ENCODE results near the gene ARHGAP1.
A peak's percentile ranks its signal among the peaks of the same experiment; 100 is the strongest.

Gene ARHGAP1

DNA sequence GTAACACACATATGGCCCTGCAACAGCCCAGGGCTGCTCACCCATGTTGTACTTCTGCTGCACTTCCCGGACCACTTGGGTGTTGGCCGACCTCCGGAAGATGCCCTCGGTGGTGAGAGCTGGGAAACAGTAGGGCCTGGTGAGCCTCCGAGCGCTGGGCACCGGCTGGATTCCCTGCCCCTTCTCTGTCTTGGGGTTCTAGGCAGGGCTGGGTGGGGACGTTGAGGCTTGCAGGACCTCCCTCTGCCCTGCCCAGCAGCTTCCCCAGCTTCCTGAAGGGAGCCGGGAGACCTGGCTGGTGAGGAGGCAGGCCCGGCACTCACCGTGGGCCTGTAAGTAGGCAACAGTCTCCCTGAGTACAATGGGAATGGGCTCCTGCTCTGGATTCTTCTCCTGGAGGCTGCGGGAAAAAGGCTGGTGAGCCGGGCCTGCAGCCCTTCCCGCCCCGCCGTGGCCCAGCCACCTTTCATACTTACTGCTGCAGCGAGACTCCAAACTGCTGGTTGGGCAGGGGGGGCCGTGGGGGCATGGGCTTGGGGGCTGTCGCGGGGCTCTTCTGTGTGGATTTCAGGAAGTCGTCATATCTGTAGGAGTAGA lies 20.2 kb downstream of the ARHGAP1 start:
- no peaks in the 10 kb centered on the region for H4K20me1 ChIP-seq
- H3K9ac ChIP-seq: 0 out of 22 replicates have a peak overlapping the region, but pooled peaks of 2 of the 11 experiments have one; percentile 14 to 18
- H3K4me1 ChIP-seq: peaks cover 41 to 61% (median 53%) of the 10 kb centered on the region in 10 experiments
- peak overlapping the region in 6 of 11 experiments; percentile 31 to 100 (median 98); a peak in 8 of 22 replicates for H3K27ac ChIP-seq
- H3K36me3 ChIP-seq: peaks cover 55 to 88% (median 68%) of the 10 kb centered on the region in 11 experiments
- no peak for TF ChIP-seq Cebpa-rat (IDR thresholded peaks at IDR 0.05)
- H3K27me3 ChIP-seq: no peaks in the 10 kb centered on the region
- no peak overlapping the region for H3K4me3 ChIP-seq
- H3K9me3 ChIP-seq (replicated peaks in 1 of 11): no peaks in the 10 kb centered on the region
- no peak overlapping the region for H3K4me2 ChIP-seq

DNA sequence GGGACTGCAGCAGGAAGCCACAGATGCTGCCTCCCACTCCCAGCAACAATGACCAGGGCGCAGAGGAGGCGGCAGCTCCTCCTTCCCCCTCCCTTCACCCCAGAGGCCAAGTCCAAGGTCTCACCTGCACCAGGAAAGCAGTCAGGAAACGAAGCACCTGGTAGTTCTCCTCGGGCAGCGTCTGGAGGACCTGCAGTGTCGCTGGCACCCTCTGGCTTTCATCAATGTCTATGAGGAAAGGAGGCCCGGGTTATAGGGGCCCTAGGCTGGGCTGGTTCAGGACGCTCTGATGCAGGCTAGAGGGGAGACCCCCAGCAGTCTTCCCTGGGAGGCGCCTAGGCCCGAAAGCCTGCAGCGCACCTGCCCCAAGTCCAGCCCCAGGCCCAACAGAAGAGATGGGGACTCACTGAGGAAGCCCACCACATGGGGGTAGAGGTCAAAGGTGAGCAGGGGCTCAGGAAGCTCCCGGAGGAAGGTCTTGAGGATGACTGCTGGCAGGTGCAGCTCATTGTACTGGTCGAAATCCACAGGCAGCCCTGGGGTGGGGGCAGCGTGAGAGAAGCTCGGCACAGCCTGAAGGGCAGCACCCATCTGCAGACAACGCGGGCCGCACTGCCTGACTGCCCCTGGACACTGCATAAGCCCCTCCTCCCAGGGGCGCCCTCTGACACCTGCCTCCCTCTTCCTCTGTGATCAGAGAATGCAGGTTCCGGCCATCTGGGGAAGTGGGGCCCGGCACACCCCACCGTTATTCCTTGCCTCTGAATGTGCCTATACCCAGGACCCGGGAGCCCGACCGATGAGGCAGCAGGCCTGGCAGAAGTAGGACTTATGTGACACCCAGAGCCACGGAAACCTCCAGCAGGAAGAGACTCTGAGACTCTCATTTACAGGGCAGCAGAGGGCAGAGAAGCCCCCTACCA lies 20.9 kb downstream of the ARHGAP1 start:
- peaks cover 50 to 83% (median 62%) of the 10 kb centered on the region in 11 experiments for H3K36me3 ChIP-seq
- H3K27ac ChIP-seq: peak overlapping the region in 8 of 11 experiments; percentile 97 to 100 (median 100); a peak in 16 of 22 replicates
- H3K4me2 ChIP-seq: peak overlapping the region in 3 of 11 experiments; percentile 95 to 98 (median 97); a peak in 3 of 22 replicates
- H3K9ac ChIP-seq: peak overlapping the region in 4 of 11 experiments; percentile 14 to 95 (median 94); a peak in 4 of 22 replicates
- no peaks in the 10 kb centered on the region for H3K9me3 ChIP-seq (replicated peaks in 1 of 11)
- peaks cover 45 to 61% (median 53%) of the 10 kb centered on the region in 10 experiments for H3K4me1 ChIP-seq
- TF ChIP-seq Cebpa-rat (IDR thresholded peaks at IDR 0.05): no peak
- H3K4me3 ChIP-seq: no peak overlapping the region
- no peaks in the 10 kb centered on the region for H4K20me1 ChIP-seq
- no peaks in the 10 kb centered on the region for H3K27me3 ChIP-seq

DNA sequence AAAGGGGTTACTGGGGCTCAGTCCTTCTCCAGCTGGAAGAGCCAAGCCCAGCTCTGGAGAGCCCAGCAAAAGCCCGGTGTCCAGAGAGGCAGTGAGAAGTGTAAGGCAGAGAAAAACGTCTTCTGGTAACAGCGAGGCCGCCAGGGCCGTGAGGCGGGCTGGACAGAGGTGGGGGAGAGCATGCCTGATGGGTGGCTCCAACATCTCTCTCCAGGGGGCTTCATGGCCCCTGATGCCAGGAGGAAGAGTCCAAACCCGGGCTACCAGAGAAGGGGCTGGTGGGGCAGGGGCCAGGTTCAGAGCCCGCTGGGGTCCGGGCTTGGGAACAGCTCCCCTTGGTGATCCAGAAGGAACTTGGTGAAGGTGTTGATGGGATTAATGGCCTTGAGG lies 21.7 kb downstream of the ARHGAP1 start:
- peak overlapping the region in 9 of 11 experiments; percentile 27 to 95 (median 90); a peak in 15 of 22 replicates for H3K9ac ChIP-seq
- no peaks in the 10 kb centered on the region; a peak in 1 of 22 replicates for H3K27me3 ChIP-seq
- H3K4me1 ChIP-seq: peaks cover 48 to 61% (median 57%) of the 10 kb centered on the region in 10 experiments
- H3K27ac ChIP-seq: peak overlapping the region in 10 of 11 experiments; percentile 96 to 100 (median 99); a peak in 17 of 22 replicates
- no peak overlapping the region; a peak in 1 of 20 replicates for H3K4me3 ChIP-seq
- no peaks in the 10 kb centered on the region for H3K9me3 ChIP-seq (replicated peaks in 1 of 11)
- peak overlapping the region in 9 of 11 experiments; percentile 14 to 98 (median 91); a peak in 15 of 22 replicates for H3K4me2 ChIP-seq
- no peak for TF ChIP-seq Cebpa-rat (IDR thresholded peaks at IDR 0.05)
- peaks cover 53 to 80% (median 58%) of the 10 kb centered on the region in 11 experiments for H3K36me3 ChIP-seq
- no peaks in the 10 kb centered on the region for H4K20me1 ChIP-seq

DNA sequence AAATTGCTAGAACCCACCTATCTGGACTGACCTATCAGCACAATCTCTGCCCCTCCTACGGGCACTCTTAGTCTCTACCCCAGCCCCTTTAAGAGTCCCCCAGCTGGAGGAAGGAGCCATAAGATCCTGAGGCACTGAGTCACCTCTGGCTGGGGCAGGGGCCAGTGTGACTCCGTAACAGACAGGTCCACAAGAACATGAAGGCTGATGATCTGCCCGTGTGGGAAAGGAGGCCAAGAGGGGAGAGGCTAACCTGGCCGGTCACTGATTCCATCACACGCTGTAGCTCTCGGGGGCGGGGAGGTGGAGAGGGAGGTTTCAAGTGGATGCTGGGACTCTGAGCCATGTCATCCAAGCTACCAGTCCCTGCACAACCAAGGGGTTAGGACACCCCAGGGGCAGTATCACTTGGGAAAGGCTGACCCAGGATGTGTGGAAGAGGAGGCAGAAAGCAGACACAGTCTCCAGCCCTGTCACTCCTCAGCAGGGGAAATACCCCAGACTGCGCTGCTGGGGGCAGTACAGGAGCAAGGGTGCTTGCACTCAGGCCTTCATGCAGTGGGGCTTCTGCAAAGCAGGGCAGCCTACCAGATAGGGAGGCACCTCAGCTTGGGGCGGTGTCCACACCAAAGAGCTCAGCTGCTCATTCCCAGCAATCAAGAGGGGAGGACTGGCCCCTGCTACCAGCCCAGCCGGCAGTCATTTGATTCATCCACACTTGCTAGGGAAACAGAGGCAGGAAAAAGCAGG lies 22.3 kb downstream of the ARHGAP1 start:
- no peak for TF ChIP-seq Cebpa-rat (IDR thresholded peaks at IDR 0.05)
- H3K4me1 ChIP-seq: peaks cover 54 to 67% (median 62%) of the 10 kb centered on the region in 10 experiments
- no peak overlapping the region; a peak in 2 of 20 replicates for H3K4me3 ChIP-seq
- peak overlapping the region in 10 of 11 experiments; percentile 0 to 95 (median 69); a peak in 15 of 22 replicates for H3K9ac ChIP-seq
- H3K36me3 ChIP-seq: peaks cover 55 to 81% (median 60%) of the 10 kb centered on the region in 11 experiments
- no peaks in the 10 kb centered on the region for H4K20me1 ChIP-seq
- no peaks in the 10 kb centered on the region for H3K9me3 ChIP-seq (replicated peaks in 1 of 11)
- H3K4me2 ChIP-seq: peak overlapping the region; percentile 14 to 98 (median 91); a peak in 21 of 22 replicates
- peak overlapping the region in 10 of 11 experiments; percentile 96 to 100 (median 99); a peak in 19 of 22 replicates for H3K27ac ChIP-seq
- no peaks in the 10 kb centered on the region; a peak in 1 of 22 replicates for H3K27me3 ChIP-seq

DNA sequence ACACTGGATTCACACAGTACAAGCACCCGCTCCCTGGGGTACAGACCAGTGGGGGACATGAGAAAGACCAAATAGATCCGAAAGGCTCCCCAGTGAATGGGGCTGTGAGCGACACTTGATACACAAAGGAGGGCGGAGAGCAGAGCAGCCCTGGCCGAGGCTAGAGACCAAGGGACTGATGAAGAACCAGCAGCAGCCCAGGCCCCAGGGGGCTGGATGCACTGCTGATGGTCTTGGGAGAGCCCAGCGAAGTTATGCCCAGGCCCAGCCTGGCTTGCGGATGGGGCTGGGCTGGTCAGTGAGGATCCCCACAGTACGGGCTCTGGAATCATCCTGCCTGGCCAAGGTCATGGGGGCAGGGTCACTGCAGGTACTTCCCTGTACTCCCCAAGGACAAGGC lies 23.2 kb downstream of the ARHGAP1 start:
- Histone ChIP-seq H3K4me3 (peak overlapping the region in 5 of 10 experiments; percentile 4 to 41 (median 27); a peak in 7 of 20 replicates), H4K20me1 (no peaks in the 10 kb centered on the region), H3K4me2 (peak overlapping the region; percentile 80 to 98 (median 91)), H3K27ac (peak overlapping the region; percentile 39 to 100 (median 99); a peak in 21 of 22 replicates), H3K27me3 (no peaks in the 10 kb centered on the region; a peak in 1 of 22 replicates), H3K9ac (peak overlapping the region; percentile 17 to 98 (median 93); a peak in 21 of 22 replicates), H3K4me1 (peaks cover 64 to 77% (median 72%) of the 10 kb centered on the region in 10 experiments), H3K36me3 (peaks cover 51 to 78% (median 57%) of the 10 kb centered on the region in 11 experiments), H3K9me3 (replicated peaks in 1 of 11) (no peaks in the 10 kb centered on the region)
- no peak for TF ChIP-seq Cebpa-rat (IDR thresholded peaks at IDR 0.05)

DNA sequence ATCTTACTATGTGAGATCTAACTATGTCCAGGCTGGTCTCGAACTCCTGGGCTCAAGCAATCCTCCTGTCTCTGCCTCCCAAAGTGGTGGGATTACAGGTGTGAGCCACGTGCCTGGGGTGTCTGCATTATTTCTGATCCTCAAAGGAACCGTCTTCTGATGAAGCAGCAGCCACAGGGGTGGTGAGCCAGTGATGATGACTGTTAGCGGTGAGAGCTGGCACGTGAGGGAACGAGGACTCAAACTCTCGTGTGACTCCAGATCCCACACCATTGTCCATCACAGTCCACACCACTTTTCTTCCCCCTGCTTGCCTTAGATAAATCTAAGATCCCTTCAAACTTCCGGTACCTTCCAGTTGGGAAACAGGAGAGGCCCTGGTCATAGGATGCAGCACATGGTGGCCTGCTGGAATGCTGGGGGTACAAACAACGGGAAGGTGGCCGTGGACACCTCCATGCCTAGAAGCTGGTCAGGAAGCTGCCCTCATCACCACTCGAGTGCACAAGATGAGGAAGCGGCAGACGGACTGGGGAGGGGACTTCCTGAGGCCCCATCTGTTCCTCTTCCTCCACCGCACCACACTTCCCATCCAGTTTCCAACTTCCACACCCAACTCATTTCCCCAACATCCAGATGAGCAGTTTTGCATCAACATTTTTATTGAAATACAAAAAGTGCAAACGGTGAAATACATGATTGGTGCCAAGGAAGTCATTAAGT lies 23.8 kb downstream of the ARHGAP1 start:
- Histone ChIP-seq H3K9me3 (replicated peaks in 1 of 11) (no peaks in the 10 kb centered on the region), H4K20me1 (no peaks in the 10 kb centered on the region), H3K4me3 (peak overlapping the region in 5 of 10 experiments; percentile 4 to 41 (median 20); a peak in 8 of 20 replicates), H3K36me3 (peaks cover 45 to 75% (median 52%) of the 10 kb centered on the region in 11 experiments), H3K9ac (peak overlapping the region; percentile 17 to 98 (median 93); a peak in 21 of 22 replicates), H3K4me2 (peak overlapping the region; percentile 80 to 98 (median 91)), H3K27me3 (no peaks in the 10 kb centered on the region; a peak in 1 of 22 replicates), H3K4me1 (peaks cover 70 to 82% (median 78%) of the 10 kb centered on the region in 10 experiments), H3K27ac (peak overlapping the region; percentile 92 to 100 (median 99))
- TF ChIP-seq Cebpa-rat (IDR thresholded peaks at IDR 0.05): no peak

DNA sequence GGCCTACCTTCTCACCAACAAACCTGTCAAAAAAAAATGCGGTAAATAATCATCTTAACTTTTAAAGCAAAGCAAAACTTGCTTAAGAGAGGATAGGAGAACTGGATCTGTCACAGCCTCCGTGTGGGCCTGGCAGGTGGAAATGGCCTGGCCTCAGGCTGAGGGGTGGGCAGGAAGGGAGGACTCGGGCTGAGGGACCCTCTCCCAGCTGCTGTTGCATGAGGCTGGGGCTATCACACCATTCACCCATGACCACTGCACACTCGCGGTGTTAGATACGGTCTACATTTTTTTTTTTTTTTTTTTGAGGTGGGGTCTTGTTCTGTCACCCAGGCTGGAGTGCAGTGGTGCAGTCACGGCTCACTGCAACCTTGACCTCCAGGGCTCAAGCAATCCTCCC lies 24.5 kb downstream of the ARHGAP1 start:
- H3K9ac ChIP-seq: peak overlapping the region; percentile 69 to 98 (median 93); a peak in 21 of 22 replicates
- H3K4me2 ChIP-seq: peak overlapping the region; percentile 80 to 98 (median 91)
- no peaks in the 10 kb centered on the region; a peak in 1 of 22 replicates for H3K27me3 ChIP-seq
- H3K9me3 ChIP-seq (replicated peaks in 1 of 11): no peaks in the 10 kb centered on the region
- H3K36me3 ChIP-seq: peaks cover 39 to 69% (median 45%) of the 10 kb centered on the region in 11 experiments
- peak overlapping the region; percentile 92 to 100 (median 99) for H3K27ac ChIP-seq
- no peak for TF ChIP-seq Cebpa-rat (IDR thresholded peaks at IDR 0.05)
- no peaks in the 10 kb centered on the region for H4K20me1 ChIP-seq
- H3K4me3 ChIP-seq: peak overlapping the region in 5 of 10 experiments; percentile 4 to 25 (median 16); a peak in 7 of 20 replicates
- peaks cover 74 to 86% (median 81%) of the 10 kb centered on the region in 10 experiments for H3K4me1 ChIP-seq

All from BLaER1 treated with 17β-estradiol and CSF1 and Interleukin-3, amounts not matched to agents 10 nM and 100 nM (cell line).